ENCODE measurements around the gene P4HTM. TPM values are rescaled to one million over a fixed set of nuclear protein-coding genes. Genes with fewer than 3 reads are reported as not detected.

Gene P4HTM
- total and polyA plus RNA-seq, 9 donors = 11.0 to 17.2 (median 14.5) TPM

DNA sequence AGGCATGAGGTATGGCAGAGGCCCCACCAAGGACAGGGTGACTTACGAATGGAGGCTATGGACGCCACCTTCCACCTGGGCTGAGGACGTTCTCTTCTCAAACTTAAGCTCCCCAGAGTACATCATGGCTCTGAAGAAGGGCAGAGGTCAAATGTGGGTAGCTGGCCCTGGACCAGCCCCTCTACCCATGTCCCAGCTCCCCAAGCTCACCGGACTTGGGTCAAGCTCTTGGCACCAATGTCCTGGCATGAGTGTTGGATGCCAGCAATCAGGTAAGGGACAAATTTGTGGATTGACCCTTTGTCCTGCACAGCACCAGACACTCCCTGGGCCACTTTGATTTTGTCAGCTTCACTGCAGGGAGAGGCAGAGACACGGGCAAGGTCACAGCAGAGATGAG is 34.4 kb downstream of the P4HTM start:
- 75% methylated on average over 2 of the region's 5 CpGs for WGBS (ENCODE audit: insufficient coverage)
- H3K4me3 ChIP-seq (ENCODE audit: low read length) = no peak overlapping the region
- no peak overlapping the region for H3K27ac ChIP-seq (ENCODE audit: low read length)
- H3K9me3 ChIP-seq (replicated peaks; ENCODE audit: control insufficient read depth, low read depth, low read length) = no peaks in the 10 kb centered on the region
- H3K27me3 ChIP-seq (ENCODE audit: control insufficient read depth, insufficient read depth, low read length) = no peaks in the 10 kb centered on the region
- H3K36me3 ChIP-seq (ENCODE audit: control insufficient read depth, insufficient read depth, low read length) = peaks cover 55% of the 10 kb centered on the region
- H3K4me1 ChIP-seq (ENCODE audit: control insufficient read depth, insufficient read depth, low read length) = peaks cover 49% of the 10 kb centered on the region
- DNase-seq = peak; percentile 18

- Histone ChIP-seq H3K4me3 (ENCODE audit: low read length) (no peak overlapping the region), H3K27ac (ENCODE audit: low read length) (no peak overlapping the region), H3K27me3 (ENCODE audit: control insufficient read depth, insufficient read depth, low read length) (no peaks in the 10 kb centered on the region), H3K4me1 (ENCODE audit: control insufficient read depth, insufficient read depth, low read length) (peaks cover 43% of the 10 kb centered on the region), H3K36me3 (ENCODE audit: control insufficient read depth, insufficient read depth, low read length) (peaks cover 60% of the 10 kb centered on the region), H3K9me3 (replicated peaks; ENCODE audit: control insufficient read depth, low read depth, low read length) (no peaks in the 10 kb centered on the region)
- WGBS (ENCODE audit: insufficient coverage) = 63% methylated on average over 12 of the region's 13 CpGs
- DNase-seq = peak; percentile 12
Measured at GRCh38 chr3:49025005-49025792, 35.2 kb downstream of the P4HTM start.

DNA sequence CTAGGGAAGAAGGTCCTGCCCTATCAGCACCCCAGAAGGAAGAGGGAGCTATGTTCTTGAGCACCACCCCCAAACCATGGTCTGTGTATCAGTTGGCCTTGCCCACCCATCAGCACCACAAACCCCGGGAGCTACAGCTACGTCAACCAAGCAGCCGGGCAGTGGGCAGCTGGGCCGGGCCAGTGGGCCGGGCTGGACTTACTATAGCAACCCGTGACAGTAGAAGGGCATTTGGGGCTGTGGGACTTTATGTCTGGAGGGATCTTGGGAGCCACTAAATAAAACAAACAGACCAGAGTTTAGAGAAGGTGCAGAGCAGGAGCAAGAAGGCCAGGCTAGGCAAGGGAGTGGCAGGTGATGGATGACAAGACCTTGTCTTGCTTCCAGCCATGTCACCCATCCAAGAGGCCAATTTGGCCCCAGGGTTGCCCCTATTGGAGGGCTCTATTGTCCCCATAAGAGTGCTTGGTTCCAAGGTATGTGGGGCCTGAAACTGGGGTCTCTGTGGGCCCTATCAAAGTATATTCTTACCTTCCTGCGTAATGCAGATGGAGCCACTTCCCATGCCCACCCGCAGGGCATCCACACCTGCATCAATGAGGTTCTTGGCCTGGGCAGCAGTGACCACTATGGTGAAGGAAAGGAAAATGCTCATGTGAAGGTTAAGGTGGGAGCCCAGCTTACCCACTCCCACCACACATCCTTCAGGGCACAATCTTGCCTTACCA is 35.9 kb downstream of the P4HTM start:
- Histone ChIP-seq H3K9me3 (replicated peaks; ENCODE audit: control insufficient read depth, low read depth, low read length) (no peaks in the 10 kb centered on the region), H3K27me3 (ENCODE audit: control insufficient read depth, insufficient read depth, low read length) (no peaks in the 10 kb centered on the region), H3K36me3 (ENCODE audit: control insufficient read depth, insufficient read depth, low read length) (peaks cover 67% of the 10 kb centered on the region), H3K27ac (ENCODE audit: low read length) (no peak overlapping the region), H3K4me1 (ENCODE audit: control insufficient read depth, insufficient read depth, low read length) (peaks cover 35% of the 10 kb centered on the region), H3K4me3 (ENCODE audit: low read length) (no peak overlapping the region)
- no peak for DNase-seq
- no CpG with 5 or more reads among the region's 8 CpGs for WGBS (ENCODE audit: insufficient coverage)

- H3K27me3 ChIP-seq (ENCODE audit: control insufficient read depth, insufficient read depth, low read length) = no peaks in the 10 kb centered on the region
- H3K9me3 ChIP-seq (replicated peaks; ENCODE audit: control insufficient read depth, low read depth, low read length) = no peaks in the 10 kb centered on the region
- H3K27ac ChIP-seq (ENCODE audit: low read length) = no peak overlapping the region
- no peak overlapping the region for H3K4me3 ChIP-seq (ENCODE audit: low read length)
- peaks cover 73% of the 10 kb centered on the region for H3K36me3 ChIP-seq (ENCODE audit: control insufficient read depth, insufficient read depth, low read length)
- peaks cover 35% of the 10 kb centered on the region for H3K4me1 ChIP-seq (ENCODE audit: control insufficient read depth, insufficient read depth, low read length)
- no CpG with 5 or more reads among the region's 3 CpGs for WGBS (ENCODE audit: insufficient coverage)
- no peak for DNase-seq
Measured at GRCh38 chr3:49026536-49026935, 36.5 kb downstream of the P4HTM start.

GRCh38 chr3:49027634-49028033 is 37.6 kb downstream of the P4HTM start:
- no peaks in the 10 kb centered on the region for H3K27me3 ChIP-seq (ENCODE audit: control insufficient read depth, insufficient read depth, low read length)
- H3K9me3 ChIP-seq (replicated peaks; ENCODE audit: control insufficient read depth, low read depth, low read length) = no peaks in the 10 kb centered on the region

GRCh38 chr3:49028298-49028672 is 38.2 kb downstream of the P4HTM start:
- no peaks in the 10 kb centered on the region for H3K27me3 ChIP-seq (ENCODE audit: control insufficient read depth, insufficient read depth, low read length)
- peak; percentile 14 for DNase-seq
- peak overlapping the region; percentile 96 for H3K27ac ChIP-seq (ENCODE audit: low read length)
- WGBS (ENCODE audit: insufficient coverage) = 25% methylated on average over 1 of the region's 4 CpGs
- H3K4me1 ChIP-seq (ENCODE audit: control insufficient read depth, insufficient read depth, low read length) = peaks cover 25% of the 10 kb centered on the region
- peaks cover 85% of the 10 kb centered on the region for H3K36me3 ChIP-seq (ENCODE audit: control insufficient read depth, insufficient read depth, low read length)
- peak overlapping the region; percentile 99 for H3K4me3 ChIP-seq (ENCODE audit: low read length)
- H3K9me3 ChIP-seq (replicated peaks; ENCODE audit: control insufficient read depth, low read depth, low read length) = no peaks in the 10 kb centered on the region

More at GRCh38 chr3:49027634-49028033, 37.6 kb downstream of the P4HTM start:
- H3K36me3 ChIP-seq (ENCODE audit: control insufficient read depth, insufficient read depth, low read length) = peaks cover 84% of the 10 kb centered on the region
- peak; percentile 16 for DNase-seq
- H3K4me3 ChIP-seq (ENCODE audit: low read length) = no peak overlapping the region
- H3K27ac ChIP-seq (ENCODE audit: low read length) = no peak overlapping the region
- 97% methylated on average over 4 of the region's 9 CpGs for WGBS (ENCODE audit: insufficient coverage)
- peaks cover 32% of the 10 kb centered on the region for H3K4me1 ChIP-seq (ENCODE audit: control insufficient read depth, insufficient read depth, low read length)

DNA sequence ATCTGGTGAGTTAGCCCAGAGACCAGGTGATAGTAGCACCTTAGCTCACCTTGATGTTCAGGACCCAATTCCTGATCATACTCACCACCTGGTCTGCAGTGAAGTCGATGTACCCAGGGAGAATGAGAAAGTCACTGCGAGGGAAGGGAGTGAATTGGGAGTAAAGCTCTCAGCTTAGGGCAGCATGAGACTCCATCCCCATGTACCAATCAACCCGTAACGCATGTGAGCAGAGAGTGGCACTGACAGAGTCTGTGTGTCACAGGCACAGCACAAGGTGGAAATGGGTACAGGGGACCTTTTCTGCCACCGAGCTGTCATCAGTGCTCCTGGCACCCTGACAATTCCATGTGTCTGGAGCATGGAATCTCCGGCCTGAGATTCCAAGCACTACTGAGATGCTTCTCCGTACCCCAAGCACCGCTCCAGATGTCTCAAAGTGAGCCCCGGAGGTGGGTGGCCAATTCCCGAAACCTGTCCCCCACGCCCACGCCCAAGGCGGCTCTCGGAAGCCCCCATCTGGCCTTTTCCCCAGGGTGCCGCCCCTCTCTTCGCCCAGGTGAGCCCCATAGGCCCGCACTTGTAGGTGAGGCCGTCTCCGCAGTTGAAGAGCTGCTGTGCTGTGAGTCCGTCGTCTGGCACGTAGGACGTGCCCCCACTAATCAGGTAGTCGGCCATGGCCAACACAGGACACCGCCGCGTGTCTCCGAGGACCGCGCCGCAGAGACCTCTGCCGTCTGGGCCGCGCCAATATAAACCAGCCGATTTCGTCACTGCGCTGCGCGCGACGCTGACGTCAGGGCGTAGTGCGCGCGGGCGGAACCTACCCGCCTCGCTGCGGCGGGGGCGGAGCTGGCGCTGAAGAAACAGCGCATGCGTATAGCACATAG is 38.9 kb downstream of the P4HTM start, which contains the start of gene IMPDH2:
IMPDH2 (minus strand) TSS at position 726 of the 890 bp plus-strand sequence; CDS start at position 678, 48 bp downstream.
- DNase-seq = peak; percentile 97
- Histone ChIP-seq H3K4me3 (ENCODE audit: low read length) (peak within 1 kb of the TSS; percentile 99), H3K27ac (ENCODE audit: low read length) (peak within 1 kb of the TSS; percentile 96), H3K4me1 (ENCODE audit: control insufficient read depth, insufficient read depth, low read length) (peaks cover 24% of the 10 kb centered on the region), H3K9me3 (replicated peaks; ENCODE audit: control insufficient read depth, low read depth, low read length) (no peaks in the 10 kb centered on the region), H3K27me3 (ENCODE audit: control insufficient read depth, insufficient read depth, low read length) (no peaks in the 10 kb centered on the region), H3K36me3 (ENCODE audit: control insufficient read depth, insufficient read depth, low read length) (peaks cover 79% of the 10 kb centered on the region)
- WGBS (ENCODE audit: insufficient coverage) = 0% methylated on average over 51 of the region's 55 CpGs

DNA sequence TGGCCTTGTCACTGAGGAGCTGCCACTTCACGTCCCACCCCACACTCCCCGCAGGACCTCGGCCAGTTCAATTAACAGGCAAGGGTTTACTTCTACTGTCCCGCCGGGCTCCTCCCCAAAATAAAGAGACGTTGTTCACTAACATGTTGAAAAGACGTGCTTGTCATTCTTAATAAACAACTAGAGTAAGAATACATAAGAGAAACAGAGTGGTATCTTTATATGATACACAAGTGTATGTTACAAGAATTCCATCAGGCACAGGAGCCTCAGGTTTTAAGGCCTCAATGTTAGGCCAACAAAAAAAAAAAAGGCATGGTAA is 39.5 kb downstream of the P4HTM start:
- Histone ChIP-seq H3K9me3 (replicated peaks; ENCODE audit: control insufficient read depth, low read depth, low read length) (no peaks in the 10 kb centered on the region), H3K36me3 (ENCODE audit: control insufficient read depth, insufficient read depth, low read length) (peaks cover 79% of the 10 kb centered on the region), H3K4me3 (ENCODE audit: low read length) (peak overlapping the region; percentile 99), H3K27me3 (ENCODE audit: control insufficient read depth, insufficient read depth, low read length) (no peaks in the 10 kb centered on the region), H3K4me1 (ENCODE audit: control insufficient read depth, insufficient read depth, low read length) (peaks cover 24% of the 10 kb centered on the region), H3K27ac (ENCODE audit: low read length) (peak overlapping the region; percentile 87)
- no CpG with 5 or more reads among the region's 7 CpGs for WGBS (ENCODE audit: insufficient coverage)
- no peak for DNase-seq

- H3K27me3 ChIP-seq (ENCODE audit: control insufficient read depth, insufficient read depth, low read length) = no peaks in the 10 kb centered on the region
- DNase-seq = peak; percentile 17
- H3K9me3 ChIP-seq (replicated peaks; ENCODE audit: control insufficient read depth, low read depth, low read length) = no peaks in the 10 kb centered on the region
- H3K27ac ChIP-seq (ENCODE audit: low read length) = no peak overlapping the region
- 79% methylated on average over 2 of the region's 6 CpGs for WGBS (ENCODE audit: insufficient coverage)
- H3K4me3 ChIP-seq (ENCODE audit: low read length) = no peak overlapping the region
- H3K4me1 ChIP-seq (ENCODE audit: control insufficient read depth, insufficient read depth, low read length) = peaks cover 23% of the 10 kb centered on the region
- H3K36me3 ChIP-seq (ENCODE audit: control insufficient read depth, insufficient read depth, low read length) = peaks cover 79% of the 10 kb centered on the region
Measured at GRCh38 chr3:49030321-49030720, 40.3 kb downstream of the P4HTM start.
